AG10803 (cell line): ENCODE results near the gene TNS4.
A peak's percentile ranks its signal among the peaks of the same experiment; 100 is the strongest.

ENCODE experiments used
- DNase-seq: peaks from one replicate; pipeline ENCODE4 v3.0.0; 2010; ENCODE audit warnings: low read depth
- H3K4me3 ChIP-seq: 2 replicates; pipeline ENCODE4 v1.5.1; 2011; ENCODE audit warnings: mild to moderate bottlenecking, low read length, control low read depth
- CTCF ChIP-seq: conservative IDR thresholded peaks from 2 replicates; pipeline ENCODE4 v1.5.1; 2011; ENCODE audit warnings: mild to moderate bottlenecking, low read length, control low read depth, inconsistent platforms

The TNS4 gene

GRCh38 chr17:40496634-40497420, 4.6 kb downstream of the TNS4 start:
- no peak for DNase-seq
- no peak overlapping the region for H3K4me3 ChIP-seq
- TF ChIP-seq CTCF: no peak

GRCh38 chr17:40496170-40496569, 5.3 kb downstream of the TNS4 start:
- no peak for DNase-seq
- H3K4me3 ChIP-seq: no peak overlapping the region
- no peak for TF ChIP-seq CTCF

GRCh38 chr17:40495140-40495539, 6.3 kb downstream of the TNS4 start:
- DNase-seq: no peak
- H3K4me3 ChIP-seq: no peak overlapping the region
- no peak for TF ChIP-seq CTCF

- no peak for TF ChIP-seq CTCF
- DNase-seq: no peak
- H3K4me3 ChIP-seq: no peak overlapping the region
Measured at GRCh38 chr17:40493697-40494096, 7.7 kb downstream of the TNS4 start.

GRCh38 chr17:40491486-40491885, 9.9 kb downstream of the TNS4 start:
- no peak overlapping the region for H3K4me3 ChIP-seq
- DNase-seq: no peak
- no peak for TF ChIP-seq CTCF

GRCh38 chr17:40490982-40491381, 10.4 kb downstream of the TNS4 start:
- TF ChIP-seq CTCF: no peak
- H3K4me3 ChIP-seq: no peak overlapping the region
- no peak for DNase-seq

- TF ChIP-seq CTCF: no peak
- DNase-seq: peak; percentile 86
- no peak overlapping the region; the same call in 1 of the 2 replicates for H3K4me3 ChIP-seq
Measured at GRCh38 chr17:40490289-40490853, 11.1 kb downstream of the TNS4 start.
